Measurements from ENCODE around the gene ULK3. TPM values are rescaled to one million over a fixed set of nuclear protein-coding genes. Genes with fewer than 3 reads are reported as not detected.
"Not testable (repeated sequence)": the region's sequence is repeated elsewhere in the genome, so short reads cannot be mapped to it uniquely, and the experiment has no call there.

Gene ULK3
- total RNA-seq, 1 experiment from 2014 or later = 58.3 TPM

DNA sequence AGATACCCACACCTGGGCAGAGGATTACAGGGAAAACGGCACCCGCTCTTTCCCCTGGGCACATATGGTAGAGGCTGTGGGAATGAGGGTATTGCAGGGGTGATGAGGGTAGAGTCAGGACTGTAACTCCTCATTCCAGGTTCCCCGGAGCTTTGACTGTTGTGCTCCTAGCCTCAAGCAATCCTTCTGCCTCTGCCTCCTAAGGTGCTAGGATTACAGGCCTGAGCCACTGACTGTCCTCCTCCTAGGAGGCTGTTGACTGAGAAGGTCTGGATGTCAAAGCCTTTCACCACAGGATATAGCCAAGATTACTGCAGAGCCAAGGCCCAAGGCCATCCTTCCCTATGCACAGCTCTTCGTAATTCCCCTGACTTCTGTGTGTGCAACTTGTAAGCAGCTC, 45.8 kb upstream of the ULK3 start:
- no peak for DNase-seq (ENCODE audit: low spot score)
- intact Hi-C loops (cut with micrococcal nuclease; ENCODE audit: unreplicated experiment) = no loop called here
- Histone ChIP-seq H3K9me3 (ENCODE audit: low read depth, low read length, poor library complexity, severe bottlenecking) (no peaks in the 10 kb centered on the region), H3K27me3 (replicated peaks; ENCODE audit: insufficient read depth, low read depth, low read length, poor library complexity) (no peaks in the 10 kb centered on the region), H3K4me1 (ENCODE audit: insufficient read depth, low read length, poor library complexity, severe bottlenecking) (no peaks in the 10 kb centered on the region), H3K4me3 (ENCODE audit: low read depth, low read length, poor library complexity, severe bottlenecking) (no peak overlapping the region), H3K27ac (ENCODE audit: low read depth, low read length, poor library complexity, severe bottlenecking) (no peak overlapping the region), H3K36me3 (ENCODE audit: insufficient read depth, low read length, poor library complexity, severe bottlenecking) (peaks cover 18% of the 10 kb centered on the region)
- CTCF ChIA-PET = interaction anchor here (0.5 kb wide), 1 partner anchor 30 kb away, joined by 8 read pairs; no protein-coding TSS in a partner anchor
- BruUV-seq (replicated peaks) = no TSS peak
- POLR2A ChIA-PET (ENCODE audit: low non-redundant PET) = interaction anchor here (0.6 kb wide), 1 partner anchor 15 kb away, joined by 3 read pairs; no protein-coding TSS in a partner anchor
- no peak for TF ChIP-seq EZH2 (IDR thresholded peaks at IDR 0.05; ENCODE audit: borderline replicate concordance, low read depth, low read length, poor library complexity, severe bottlenecking)
- TF ChIP-seq, protein P1, sequence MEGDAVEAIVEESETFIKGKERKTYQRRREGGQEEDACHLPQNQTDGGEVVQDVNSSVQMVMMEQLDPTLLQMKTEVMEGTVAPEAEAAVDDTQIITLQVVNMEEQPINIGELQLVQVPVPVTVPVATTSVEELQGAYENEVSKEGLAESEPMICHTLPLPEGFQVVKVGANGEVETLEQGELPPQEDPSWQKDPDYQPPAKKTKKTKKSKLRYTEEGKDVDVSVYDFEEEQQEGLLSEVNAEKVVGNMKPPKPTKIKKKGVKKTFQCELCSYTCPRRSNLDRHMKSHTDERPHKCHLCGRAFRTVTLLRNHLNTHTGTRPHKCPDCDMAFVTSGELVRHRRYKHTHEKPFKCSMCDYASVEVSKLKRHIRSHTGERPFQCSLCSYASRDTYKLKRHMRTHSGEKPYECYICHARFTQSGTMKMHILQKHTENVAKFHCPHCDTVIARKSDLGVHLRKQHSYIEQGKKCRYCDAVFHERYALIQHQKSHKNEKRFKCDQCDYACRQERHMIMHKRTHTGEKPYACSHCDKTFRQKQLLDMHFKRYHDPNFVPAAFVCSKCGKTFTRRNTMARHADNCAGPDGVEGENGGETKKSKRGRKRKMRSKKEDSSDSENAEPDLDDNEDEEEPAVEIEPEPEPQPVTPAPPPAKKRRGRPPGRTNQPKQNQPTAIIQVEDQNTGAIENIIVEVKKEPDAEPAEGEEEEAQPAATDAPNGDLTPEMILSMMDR (conservative IDR thresholded peaks at IDR 0.05; ENCODE audit: low read depth, low read length) = no peak

DNA sequence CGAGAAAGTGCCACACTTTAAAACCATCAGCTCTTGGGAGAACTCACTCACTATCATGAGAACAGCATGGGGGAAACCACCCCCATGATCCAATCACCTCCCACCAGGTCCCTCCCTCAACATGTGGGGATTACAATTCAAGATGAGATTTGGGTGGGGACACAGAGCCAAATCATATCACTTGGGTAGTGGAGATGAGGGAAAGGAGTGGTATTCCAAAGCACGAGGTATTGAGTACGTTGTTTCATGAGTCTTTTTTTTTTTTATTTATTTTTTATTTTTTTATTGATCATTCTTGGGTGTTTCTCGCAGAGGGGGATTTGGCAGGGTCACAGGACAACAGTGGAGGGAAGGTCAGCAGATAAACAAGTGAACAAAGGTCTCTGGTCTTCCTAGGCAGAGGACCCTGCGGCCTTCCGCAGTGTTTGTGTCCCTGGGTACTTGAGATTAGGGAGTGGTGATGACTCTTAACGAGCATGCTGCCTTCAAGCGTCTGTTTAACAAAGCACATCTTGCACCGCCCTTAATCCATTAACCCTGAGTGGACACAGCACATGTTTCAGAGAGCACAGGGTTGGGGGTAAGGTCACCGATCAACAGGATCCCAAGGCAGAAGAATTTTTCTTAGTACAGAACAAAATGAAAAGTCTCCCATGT, 44.7 kb upstream of the ULK3 start:
- H3K27ac ChIP-seq (ENCODE audit: low read depth, low read length, poor library complexity, severe bottlenecking); H3K4me1 ChIP-seq (ENCODE audit: insufficient read depth, low read length, poor library complexity, severe bottlenecking); CTCF ChIA-PET; H3K4me3 ChIP-seq (ENCODE audit: low read depth, low read length, poor library complexity, severe bottlenecking); intact Hi-C loops (cut with micrococcal nuclease; ENCODE audit: unreplicated experiment); DNase-seq (ENCODE audit: low spot score); H3K27me3 ChIP-seq (replicated peaks; ENCODE audit: insufficient read depth, low read depth, low read length, poor library complexity); H3K9me3 ChIP-seq (ENCODE audit: low read depth, low read length, poor library complexity, severe bottlenecking); BruUV-seq (replicated peaks): not testable (repeated sequence)
- peaks cover 16% of the 10 kb centered on the region for H3K36me3 ChIP-seq (ENCODE audit: insufficient read depth, low read length, poor library complexity, severe bottlenecking)
- POLR2A ChIA-PET (ENCODE audit: low non-redundant PET) = interaction anchor here (0.6 kb wide), 1 partner anchor 14 kb away, joined by 3 read pairs; no protein-coding TSS in a partner anchor

DNA sequence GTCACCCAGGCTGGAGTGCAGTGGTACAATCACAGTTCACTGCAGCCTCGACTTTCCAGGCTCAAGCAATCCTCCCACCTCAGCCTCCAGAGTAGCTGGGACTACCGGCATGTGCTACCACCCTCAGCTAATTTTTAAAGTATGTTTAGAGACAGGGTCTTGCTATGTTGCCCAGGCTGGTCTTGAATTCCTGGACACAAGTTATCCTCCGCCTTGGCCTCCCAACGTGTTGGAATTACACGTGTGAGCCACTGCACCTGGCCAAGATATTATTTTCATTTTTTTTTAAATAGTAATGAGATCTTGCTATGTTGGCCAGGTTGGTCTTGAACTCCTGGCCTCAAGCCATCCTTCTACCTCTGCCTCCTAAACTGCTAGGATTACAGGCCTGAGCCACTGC, 42.5 kb upstream of the ULK3 start:
- H3K4me3 ChIP-seq (ENCODE audit: low read depth, low read length, poor library complexity, severe bottlenecking) = no peak overlapping the region
- H3K9me3 ChIP-seq (ENCODE audit: low read depth, low read length, poor library complexity, severe bottlenecking) = no peaks in the 10 kb centered on the region
- ChIA-PET POLR2A (ENCODE audit: low non-redundant PET) (no interaction called here), CTCF (no interaction called here)
- intact Hi-C loops (cut with micrococcal nuclease; ENCODE audit: unreplicated experiment) = no loop called here
- no peak for DNase-seq (ENCODE audit: low spot score)
- TF ChIP-seq EZH2 (IDR thresholded peaks at IDR 0.05; ENCODE audit: borderline replicate concordance, low read depth, low read length, poor library complexity, severe bottlenecking) = no peak
- TF ChIP-seq, protein P1 (conservative IDR thresholded peaks at IDR 0.05; ENCODE audit: low read depth, low read length) = no peak
- BruUV-seq (replicated peaks) = no TSS peak
- H3K27me3 ChIP-seq (replicated peaks; ENCODE audit: insufficient read depth, low read depth, low read length, poor library complexity) = no peaks in the 10 kb centered on the region
- no peaks in the 10 kb centered on the region for H3K4me1 ChIP-seq (ENCODE audit: insufficient read depth, low read length, poor library complexity, severe bottlenecking)
- H3K27ac ChIP-seq (ENCODE audit: low read depth, low read length, poor library complexity, severe bottlenecking) = no peak overlapping the region
- H3K36me3 ChIP-seq (ENCODE audit: insufficient read depth, low read length, poor library complexity, severe bottlenecking) = no peaks in the 10 kb centered on the region

All from A673 (cell line).